RKO (cell line): ENCODE measurements around the gene C10orf143.
A peak's percentile ranks its signal among the peaks of the same experiment; 100 is the strongest.
"Not testable (repeated sequence)": the region's sequence is repeated elsewhere in the genome, so short reads cannot be mapped to it uniquely, and the experiment has no call there.

Experiments
- DNase-seq: peaks from one replicate; pipeline ENCODE4 v3.0.0-alpha.2; 2016; ENCODE audit warnings: low spot score

The C10orf143 gene

GRCh38 chr10:130111113-130111851 lies 652 bp upstream of the C10orf143 start:
- peak; percentile 97 for DNase-seq

DNA sequence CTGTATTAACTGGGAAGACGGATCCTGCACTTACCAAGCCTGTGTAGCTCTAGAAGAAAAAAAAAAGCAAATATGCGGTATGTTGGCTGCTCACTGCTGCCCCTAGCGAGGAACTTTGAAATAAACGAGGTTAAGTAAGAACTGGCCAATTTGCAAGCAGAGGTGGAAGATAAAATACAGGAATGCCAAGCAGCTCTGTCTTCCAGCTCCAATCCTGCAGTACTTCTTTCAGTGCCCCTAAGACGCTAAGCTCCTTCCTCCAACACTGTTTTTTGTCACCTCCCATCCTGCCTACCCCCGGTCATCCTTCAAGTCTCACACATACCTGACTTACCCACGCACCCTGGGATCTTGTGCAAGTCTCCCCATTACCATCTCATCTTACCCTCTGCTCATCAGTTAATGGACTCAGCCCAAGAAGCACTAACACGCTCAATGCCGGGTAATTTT lies 809 bp downstream of the C10orf143 start:
- peak; percentile 86 for DNase-seq

DNA sequence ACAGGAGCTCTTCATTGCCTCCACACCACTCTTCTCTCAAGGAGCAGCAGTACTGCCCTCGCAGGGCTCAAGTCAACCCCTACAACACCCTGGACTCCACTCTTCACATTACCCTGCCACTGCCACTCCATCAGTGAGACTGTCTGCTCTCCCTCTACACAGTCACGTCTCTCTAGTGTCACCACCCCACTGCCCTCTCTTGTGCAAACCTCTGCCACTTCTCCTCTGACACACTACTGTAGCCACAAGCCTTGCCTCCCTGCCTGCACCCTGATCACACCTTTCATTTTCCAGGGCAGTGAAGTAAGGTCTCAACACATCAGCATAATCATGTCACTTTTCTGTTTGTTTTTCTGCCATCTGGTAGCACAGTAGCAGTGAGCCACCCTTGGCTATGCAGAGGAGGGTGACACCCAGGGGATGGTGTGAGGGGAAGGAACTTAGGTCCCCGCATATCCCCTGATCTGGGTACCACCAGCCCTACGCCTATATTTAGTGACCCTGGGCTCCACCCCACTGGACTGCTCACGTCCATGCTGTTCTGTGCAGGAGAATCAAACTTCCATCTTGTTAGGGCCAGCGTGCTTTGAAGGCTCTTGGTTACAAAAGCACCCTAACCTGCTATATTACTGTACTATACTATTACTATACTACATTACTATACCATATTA lies 1.6 kb downstream of the C10orf143 start:
- no peak for DNase-seq

DNA sequence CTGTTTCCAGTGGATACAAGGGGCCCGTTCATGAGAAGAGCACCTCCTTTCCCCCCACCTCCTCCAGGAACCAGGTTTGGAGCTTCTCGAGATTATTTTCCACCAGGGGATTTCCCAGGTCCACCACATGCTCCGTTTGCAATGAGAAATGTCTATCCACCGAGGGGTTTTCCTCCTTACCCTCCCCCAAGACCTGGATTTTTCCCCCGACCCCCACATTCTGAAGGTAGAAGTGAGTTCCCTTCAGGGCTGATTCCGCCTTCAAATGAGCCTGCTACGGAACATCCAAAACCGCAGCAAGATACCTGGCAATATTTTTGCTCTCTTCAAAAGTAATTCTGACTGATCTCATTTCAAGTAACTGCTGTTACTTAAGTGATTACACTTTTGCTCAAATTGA lies 2.5 kb downstream of the C10orf143 start:
- not testable (repeated sequence) for DNase-seq

GRCh38 chr10:130105724-130106123 lies 4.9 kb downstream of the C10orf143 start:
- DNase-seq, result no peak

DNA sequence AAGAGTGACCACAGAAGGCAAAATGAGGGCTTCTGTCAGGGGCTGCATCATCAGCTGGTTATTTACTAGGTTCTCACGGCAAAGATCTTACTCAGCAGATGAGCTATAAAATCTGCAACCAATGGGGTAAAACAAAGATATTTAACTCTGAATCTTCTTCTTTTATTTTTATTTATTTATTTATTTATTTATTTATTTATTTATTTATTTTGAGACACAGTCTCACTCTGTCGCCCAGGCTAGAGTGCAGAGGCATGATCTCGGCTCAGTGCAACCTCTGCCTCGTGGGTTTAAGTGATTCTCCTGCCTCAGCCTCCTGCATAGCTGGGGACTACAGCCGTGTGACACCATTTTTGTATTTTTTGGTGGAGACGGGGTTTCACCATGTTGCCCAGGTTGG lies 11.3 kb downstream of the C10orf143 start:
- DNase-seq, result no peak

- not testable (repeated sequence) for DNase-seq
Observed at GRCh38 chr10:130090565-130090964, 20.1 kb downstream of the C10orf143 start.

DNA sequence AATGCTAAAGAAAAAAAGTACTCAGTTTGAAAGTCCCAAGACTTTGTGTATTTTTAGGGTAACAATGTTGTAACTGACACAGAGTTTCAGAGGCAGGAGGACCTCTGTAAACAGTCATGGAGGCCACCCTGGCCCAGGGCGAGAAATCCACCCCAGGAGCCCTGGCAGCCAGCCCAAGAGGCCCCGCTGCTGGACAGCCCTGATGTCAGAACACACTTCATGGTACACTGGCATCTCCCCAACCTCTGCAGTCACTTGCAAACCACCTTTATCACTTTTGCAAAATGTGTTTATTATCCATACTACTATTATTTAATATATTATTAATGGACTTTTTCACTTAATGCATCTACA lies 30.2 kb downstream of the C10orf143 start:
- no peak for DNase-seq

DNA sequence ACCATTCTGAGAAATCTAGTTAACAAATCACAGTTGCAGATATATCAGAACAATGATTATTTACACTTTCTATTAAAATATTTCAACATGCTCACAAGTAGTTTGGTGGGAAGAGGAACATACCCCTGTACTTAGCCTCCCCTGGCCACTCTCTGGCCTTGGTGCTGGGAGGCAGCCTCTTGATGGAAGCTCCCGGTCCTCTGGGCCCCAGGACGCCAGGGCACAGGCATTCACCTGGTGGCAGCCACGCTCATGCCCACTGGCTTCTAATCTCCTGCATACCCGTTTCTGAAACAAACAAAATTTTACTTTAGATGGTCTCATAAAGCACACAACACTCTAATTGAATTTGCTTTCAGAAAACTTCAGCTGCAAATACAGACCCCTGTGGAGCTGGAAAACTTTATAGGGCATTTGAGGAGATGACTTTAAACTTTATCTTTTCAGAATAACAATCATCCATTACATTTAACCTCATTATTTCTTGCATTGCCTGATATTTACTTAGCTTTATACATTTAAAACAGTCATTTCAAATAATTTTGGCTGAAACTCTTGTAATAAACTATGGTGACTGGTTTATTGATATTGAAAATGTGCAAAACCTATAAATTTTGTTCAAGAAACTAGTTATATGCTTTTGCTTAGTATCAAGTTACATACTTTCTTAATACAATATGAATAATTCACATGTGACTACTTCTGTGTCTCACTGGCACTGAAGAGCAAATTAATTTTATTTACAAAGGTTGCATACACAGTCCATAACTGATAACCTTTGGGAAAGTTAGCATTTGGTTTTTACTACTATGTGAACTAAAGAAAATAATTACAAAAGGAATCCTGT lies 30.8 kb downstream of the C10orf143 start:
- no peak for DNase-seq

DNA sequence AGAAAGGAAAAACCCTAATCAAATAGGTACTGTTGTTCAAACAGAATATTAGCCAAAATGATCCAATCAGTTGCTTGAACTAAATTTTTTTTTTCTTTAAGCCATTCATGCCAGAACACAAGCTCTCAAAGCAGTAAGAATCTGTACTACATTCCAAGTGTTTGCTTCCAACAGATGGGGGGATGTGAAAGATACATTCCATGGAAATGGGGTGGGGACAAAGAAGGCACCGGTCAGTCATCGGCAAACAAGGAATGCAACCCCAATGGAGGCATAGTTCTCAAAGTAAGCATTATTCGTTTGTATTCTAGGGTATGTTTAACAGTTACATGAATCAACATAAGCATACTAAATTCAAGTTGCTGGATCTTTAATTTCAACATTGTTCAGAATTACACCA lies 32.5 kb downstream of the C10orf143 start:
- no peak for DNase-seq

DNA sequence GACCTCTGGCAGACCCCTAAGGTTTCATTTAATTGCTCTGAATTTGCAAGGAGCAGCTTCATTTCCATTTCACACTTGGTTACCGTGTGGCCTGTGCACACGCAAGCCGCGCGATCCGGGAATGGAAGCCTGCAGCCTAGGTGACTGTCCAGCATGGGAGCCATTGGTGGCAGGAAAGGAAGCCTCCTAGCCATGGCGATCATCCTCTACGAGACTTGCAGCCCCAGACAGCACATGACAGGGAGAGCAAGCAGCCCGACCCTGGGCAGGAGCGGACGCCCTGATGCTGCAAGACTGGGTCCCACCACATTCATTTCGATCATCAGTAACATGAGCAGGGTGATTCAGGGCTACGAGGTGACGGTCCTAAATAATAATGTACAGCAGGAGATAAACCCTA lies 33.9 kb downstream of the C10orf143 start:
- no peak for DNase-seq

DNA sequence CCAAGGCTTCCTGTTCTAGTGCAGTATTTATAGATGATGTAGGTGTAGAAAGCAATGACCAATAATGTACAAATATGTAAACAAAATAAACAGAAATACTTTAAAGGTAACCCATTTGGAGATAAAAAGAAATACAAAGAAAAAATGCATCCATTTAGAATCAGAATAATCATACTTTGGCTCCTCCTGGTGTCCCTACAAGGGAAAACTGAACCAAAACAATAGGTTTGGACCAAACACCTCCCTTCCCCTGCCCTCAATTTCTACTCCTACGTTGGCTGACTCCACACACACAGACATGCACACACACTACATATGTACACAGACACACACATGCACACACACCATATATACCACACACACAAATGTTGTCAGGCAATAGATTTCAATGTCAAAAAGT lies 36.0 kb downstream of the C10orf143 start:
- DNase-seq, result no peak

DNA sequence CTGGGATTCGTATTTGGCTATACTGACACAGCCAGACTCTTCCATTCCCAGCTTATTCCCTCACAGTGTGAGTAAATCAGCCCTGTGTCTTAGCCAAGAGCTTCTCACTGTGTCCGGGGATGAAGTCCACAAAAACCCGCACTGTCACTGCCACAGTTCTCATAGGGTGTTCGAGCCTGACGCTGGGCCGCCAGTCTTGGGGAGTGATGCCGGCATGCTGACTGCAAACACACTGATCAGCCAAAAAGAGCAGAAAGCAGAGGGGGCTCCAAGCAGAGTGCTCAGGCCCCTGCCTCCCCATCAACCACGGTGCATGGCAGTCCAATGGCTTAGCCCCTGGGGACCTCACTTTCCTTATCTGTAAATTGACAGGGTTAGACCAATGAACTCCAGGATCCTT lies 36.7 kb downstream of the C10orf143 start:
- DNase-seq, result no peak

DNA sequence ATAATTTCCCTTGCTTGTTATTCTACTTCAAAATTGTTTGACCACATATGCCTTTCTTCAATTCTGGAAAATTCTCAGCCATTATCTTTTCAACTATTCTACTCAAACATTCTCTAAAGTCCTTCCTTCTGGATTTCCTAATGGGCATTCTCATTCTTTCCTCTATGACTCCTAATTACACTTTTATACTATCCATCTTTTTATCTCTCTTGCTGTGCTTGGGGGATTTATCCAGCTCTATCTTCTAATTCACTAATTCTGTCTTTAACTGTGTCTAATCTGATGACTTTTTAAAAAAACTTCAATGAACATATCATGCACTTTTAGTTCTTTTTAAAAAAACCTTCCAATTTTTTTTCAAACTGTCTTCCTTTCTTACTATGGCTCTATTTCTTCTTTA lies 38.4 kb downstream of the C10orf143 start:
- no peak for DNase-seq

GRCh38 chr10:130067893-130068292 lies 42.7 kb downstream of the C10orf143 start:
- no peak for DNase-seq

- DNase-seq, result no peak
Observed at GRCh38 chr10:130066743-130067142, 43.9 kb downstream of the C10orf143 start.

DNA sequence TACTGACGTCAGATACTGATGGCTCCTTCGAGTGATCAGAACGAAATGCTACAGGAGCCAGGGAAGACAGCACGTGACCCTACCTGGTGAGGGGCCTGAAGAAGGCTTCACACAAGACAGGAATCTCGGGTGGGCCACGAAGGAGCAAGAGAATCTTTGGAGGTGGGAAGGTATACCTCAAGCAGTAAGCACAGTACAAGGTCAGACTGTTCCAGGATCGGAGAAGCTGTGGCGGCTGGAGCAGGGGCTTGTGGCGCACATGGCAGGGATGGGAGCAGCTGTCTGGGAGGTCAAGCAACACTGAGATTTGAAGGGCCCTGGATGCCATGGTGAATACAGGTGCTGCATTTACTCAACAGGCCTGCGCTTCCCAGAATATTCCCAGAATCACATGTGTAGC lies 45.4 kb downstream of the C10orf143 start:
- DNase-seq, result no peak

- DNase-seq, result no peak
Observed at GRCh38 chr10:130064783-130065182, 45.8 kb downstream of the C10orf143 start.

DNA sequence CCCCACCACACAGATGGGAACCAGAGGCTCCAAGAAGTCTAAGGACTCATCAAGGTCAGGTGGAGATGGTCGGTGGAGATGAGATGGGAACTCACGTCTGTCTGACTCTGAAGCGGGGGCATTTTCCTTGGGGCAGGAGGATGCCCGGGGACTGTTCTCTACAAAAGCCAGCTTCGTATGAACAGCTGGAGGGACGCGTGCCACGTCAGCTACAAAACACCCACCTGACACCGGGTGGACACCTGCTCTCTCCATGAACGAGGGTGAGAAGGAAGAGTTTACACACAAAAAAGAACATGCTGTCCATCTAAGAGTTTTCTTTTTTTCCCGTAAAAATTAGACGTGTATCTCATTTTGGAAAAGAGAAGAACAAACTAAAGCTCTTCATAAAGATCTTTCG lies 47.7 kb downstream of the C10orf143 start:
- DNase-seq, result no peak

DNA sequence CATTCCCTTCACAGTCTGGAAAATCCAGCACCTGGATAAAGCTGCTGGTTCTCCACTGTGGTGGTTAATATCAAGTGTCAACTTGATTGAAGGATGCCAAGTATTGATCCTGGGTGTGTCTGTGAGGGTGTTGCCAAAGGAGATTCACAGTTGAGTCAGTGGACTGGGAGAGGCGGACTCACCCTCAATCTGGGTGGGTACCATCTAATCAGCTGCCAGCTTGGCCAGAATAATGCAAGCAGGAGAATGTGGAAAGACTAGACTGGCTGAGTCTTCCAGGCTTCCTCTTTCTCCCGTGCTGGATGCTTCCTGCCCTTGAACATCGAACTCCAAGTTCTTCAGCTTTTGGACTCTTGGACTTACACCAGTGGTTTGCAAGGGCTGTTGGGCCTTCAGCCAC lies 48.4 kb downstream of the C10orf143 start:
- no peak for DNase-seq

- DNase-seq, result no peak
Observed at GRCh38 chr10:130061760-130062159, 48.9 kb downstream of the C10orf143 start.

GRCh38 chr10:130054021-130054420 lies 56.6 kb downstream of the C10orf143 start:
- no peak for DNase-seq

DNA sequence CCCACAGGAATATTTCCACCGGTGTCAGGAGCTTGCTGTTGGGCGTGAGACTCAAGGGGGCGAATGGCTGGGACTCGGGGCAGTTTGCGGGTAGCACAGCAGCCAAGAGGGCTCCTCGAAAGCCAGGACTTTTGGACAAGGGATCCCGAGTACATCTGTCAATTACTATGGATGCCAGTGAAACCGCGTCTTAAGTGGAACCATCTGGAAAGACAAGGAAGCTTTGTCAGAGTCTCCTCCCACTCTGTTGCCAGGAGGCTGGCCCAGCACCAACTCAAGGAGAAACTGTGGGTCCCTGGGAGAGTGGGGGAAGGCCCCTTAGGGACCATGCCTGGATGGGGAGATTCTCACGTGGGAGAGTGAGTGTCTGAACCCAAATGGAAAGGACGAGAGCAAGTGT lies 57.1 kb downstream of the C10orf143 start:
- no peak for DNase-seq
